ENCODE measurements around the gene ERGIC1. TPM values are rescaled to one million over a fixed set of nuclear protein-coding genes. Genes with fewer than 3 reads are reported as not detected.

The ERGIC1 gene
- polyA plus RNA-seq, 1 experiment = 137 TPM

DNA sequence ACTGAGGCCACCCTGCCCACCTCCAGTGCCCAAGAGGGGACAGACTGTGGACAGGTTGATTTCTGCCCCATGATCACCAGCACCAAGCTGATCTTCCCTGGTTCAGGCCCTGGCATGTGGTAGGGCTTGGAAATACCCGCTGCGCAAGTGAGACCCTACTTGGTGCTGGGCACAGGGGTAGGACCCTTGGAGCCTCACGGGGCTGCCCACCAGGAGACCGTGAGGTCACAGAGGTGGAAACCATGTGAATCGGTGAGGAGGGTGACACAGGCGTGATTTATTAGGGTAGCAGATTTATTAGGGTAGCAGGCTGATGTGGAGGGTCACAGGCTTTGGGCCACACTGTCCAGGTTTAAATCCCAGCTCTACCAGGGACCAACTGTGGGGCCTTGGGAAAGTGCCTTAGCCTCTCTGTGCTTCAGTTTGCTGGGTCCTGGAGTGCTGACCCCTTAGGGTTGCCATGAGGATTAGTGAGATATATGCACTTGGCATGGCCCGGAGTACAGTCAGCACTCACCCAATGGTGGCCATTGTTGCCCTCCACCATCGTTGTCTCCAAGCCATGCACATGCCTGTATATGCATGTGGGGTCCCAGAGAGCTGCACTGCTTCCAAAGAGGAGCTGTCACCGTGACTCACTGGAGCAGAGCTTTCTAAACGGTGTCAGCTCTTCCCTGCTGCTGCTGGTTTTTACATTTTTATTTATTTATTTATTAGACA is 42.2 kb upstream of the ERGIC1 start:
- ChIA-PET CTCF (no interaction called here), POLR2A (interaction anchor here (2.0 kb wide), 1 partner anchor 20 kb away, joined by 10 read pairs; the partner anchor contains the start of gene DUSP1)
- no peaks in the 10 kb centered on the region for H3K27me3 ChIP-seq (ENCODE audit: control insufficient read depth, insufficient read depth, low read length)
- H3K9me3 ChIP-seq (ENCODE audit: control insufficient read depth, insufficient read depth, low read length) = peaks cover 10% of the 10 kb centered on the region; the same call in 1 of the 2 replicates
- H3K27ac ChIP-seq (ENCODE audit: low read depth, low read length) = no peak overlapping the region
- TF ChIP-seq, protein P1, sequence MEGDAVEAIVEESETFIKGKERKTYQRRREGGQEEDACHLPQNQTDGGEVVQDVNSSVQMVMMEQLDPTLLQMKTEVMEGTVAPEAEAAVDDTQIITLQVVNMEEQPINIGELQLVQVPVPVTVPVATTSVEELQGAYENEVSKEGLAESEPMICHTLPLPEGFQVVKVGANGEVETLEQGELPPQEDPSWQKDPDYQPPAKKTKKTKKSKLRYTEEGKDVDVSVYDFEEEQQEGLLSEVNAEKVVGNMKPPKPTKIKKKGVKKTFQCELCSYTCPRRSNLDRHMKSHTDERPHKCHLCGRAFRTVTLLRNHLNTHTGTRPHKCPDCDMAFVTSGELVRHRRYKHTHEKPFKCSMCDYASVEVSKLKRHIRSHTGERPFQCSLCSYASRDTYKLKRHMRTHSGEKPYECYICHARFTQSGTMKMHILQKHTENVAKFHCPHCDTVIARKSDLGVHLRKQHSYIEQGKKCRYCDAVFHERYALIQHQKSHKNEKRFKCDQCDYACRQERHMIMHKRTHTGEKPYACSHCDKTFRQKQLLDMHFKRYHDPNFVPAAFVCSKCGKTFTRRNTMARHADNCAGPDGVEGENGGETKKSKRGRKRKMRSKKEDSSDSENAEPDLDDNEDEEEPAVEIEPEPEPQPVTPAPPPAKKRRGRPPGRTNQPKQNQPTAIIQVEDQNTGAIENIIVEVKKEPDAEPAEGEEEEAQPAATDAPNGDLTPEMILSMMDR (IDR thresholded peaks at IDR 0.05; ENCODE audit: low read depth, low read length) = no peak
- no peak overlapping the region for H3K4me3 ChIP-seq (ENCODE audit: low read depth, low read length)
- no peak for DNase-seq (ENCODE audit: low read depth, low spot score)

DNA sequence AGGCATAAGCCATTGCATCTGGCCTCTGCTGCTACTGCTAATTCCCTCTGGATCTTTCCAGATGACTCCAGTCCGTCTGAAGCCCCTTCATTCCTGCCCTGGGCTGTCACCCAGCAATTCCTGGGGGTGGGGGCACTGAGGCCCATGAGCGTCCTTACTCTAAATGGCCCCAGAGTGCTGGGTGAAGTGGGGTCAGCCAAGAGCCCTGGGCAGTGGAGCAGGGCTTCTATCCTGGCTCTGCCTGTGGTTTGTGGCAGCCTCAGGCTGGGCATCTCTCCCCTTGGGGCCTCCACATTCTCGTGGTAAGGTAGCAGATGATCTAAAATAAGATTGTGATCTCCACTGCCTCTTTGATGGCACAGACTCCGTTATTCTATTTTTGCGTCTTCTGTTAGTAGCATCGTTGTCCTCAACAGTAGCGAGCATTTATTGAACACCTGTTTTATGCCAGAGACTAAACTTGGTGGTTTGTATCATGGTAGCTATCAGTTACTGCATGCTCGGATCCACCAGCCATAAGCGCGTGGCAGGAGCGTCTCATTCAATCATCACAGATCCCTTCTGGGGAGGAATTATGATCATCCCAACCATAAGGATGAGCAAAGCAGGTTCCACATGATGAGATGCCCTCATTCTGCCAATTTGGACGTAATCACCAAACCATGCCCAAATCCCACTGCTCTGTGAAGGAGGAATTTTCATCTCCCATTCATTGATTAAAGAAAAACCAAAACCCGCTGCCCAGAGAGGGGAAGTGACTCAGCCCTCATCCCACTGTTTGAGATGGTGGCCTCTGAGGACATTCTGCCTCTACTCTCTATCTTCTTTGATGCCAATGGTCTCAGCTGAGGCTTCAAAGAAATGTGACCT is 41.1 kb upstream of the ERGIC1 start:
- no peak overlapping the region for H3K27ac ChIP-seq (ENCODE audit: low read depth, low read length)
- H3K9me3 ChIP-seq (ENCODE audit: control insufficient read depth, insufficient read depth, low read length) = peaks cover 10% of the 10 kb centered on the region; the same call in 1 of the 2 replicates
- no peak for DNase-seq (ENCODE audit: low read depth, low spot score)
- TF ChIP-seq, protein P1 (IDR thresholded peaks at IDR 0.05; ENCODE audit: low read depth, low read length) = no peak
- ChIA-PET CTCF (interaction anchor here (0.6 to 1.6 kb wide), 2 partner anchors 21 to 432 kb away, joined by 4 to 14 read pairs; no protein-coding TSS in a partner anchor), POLR2A (interaction anchor here (2.0 to 3.6 kb wide), 2 partner anchors 21 kb away, joined by 10 to 61 read pairs; partner anchors contain the start of gene DUSP1)
- no peaks in the 10 kb centered on the region for H3K27me3 ChIP-seq (ENCODE audit: control insufficient read depth, insufficient read depth, low read length)
- H3K4me3 ChIP-seq (ENCODE audit: low read depth, low read length) = no peak overlapping the region

DNA sequence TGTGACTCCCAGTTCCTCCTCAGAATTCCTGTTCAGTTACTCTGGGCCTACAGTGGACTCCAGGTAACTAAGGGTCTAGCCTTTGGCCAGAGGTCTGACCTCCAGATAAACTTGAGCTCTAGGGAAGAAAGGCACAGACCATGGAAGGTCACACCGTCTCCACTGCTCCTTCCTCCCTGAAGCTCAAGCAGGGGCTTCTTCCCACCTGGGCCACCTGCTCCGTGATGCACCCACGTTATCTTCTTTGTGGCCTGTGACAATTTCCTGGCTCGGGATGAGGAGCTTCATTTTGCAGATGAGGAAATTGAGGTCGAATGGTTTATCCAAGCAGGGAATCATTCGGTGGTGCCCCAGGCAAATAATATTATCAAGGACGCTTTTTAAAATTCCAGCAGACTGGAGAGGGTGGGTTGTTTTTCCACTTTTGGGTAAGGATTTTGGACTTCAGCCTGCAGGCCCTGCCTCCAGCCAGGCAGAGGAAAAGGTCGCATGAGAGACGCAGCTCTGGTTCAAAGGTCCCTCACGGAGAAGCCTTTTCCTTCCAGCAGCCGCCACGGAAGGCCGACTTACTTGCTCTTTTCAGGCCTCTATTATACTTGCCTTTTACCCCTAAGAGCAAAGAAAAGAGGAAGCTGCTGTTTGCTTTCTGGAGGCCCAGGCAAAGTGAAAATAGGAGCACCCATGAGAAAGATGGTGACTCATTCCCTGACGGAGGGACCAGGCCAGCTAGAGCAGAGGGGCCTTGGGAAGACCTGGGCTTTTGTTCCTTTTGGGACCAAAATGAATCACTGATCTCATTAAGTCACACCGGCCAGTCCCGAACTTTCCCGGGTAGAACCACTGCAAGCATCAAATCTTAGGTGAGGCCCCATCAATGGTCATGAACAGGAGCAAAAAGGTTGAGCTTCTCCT is 40.2 kb upstream of the ERGIC1 start:
- Histone ChIP-seq H3K27ac (ENCODE audit: low read depth, low read length) (peak overlapping the region; percentile 97), H3K4me3 (ENCODE audit: low read depth, low read length) (no peak overlapping the region), H3K27me3 (ENCODE audit: control insufficient read depth, insufficient read depth, low read length) (no peaks in the 10 kb centered on the region), H3K9me3 (ENCODE audit: control insufficient read depth, insufficient read depth, low read length) (peaks cover 10% of the 10 kb centered on the region; the same call in 1 of the 2 replicates)
- ChIA-PET CTCF (interaction anchor here (0.6 to 1.7 kb wide), 3 partner anchors 22 to 431 kb away, joined by 4 to 14 read pairs (median 4); no protein-coding TSS in a partner anchor), POLR2A (interaction anchor here (3.6 kb wide), 1 partner anchor 22 kb away, joined by 61 read pairs; the partner anchor contains the start of gene DUSP1)
- no peak for DNase-seq (ENCODE audit: low read depth, low spot score)
- TF ChIP-seq, protein P1 (IDR thresholded peaks at IDR 0.05; ENCODE audit: low read depth, low read length) = no peak

DNA sequence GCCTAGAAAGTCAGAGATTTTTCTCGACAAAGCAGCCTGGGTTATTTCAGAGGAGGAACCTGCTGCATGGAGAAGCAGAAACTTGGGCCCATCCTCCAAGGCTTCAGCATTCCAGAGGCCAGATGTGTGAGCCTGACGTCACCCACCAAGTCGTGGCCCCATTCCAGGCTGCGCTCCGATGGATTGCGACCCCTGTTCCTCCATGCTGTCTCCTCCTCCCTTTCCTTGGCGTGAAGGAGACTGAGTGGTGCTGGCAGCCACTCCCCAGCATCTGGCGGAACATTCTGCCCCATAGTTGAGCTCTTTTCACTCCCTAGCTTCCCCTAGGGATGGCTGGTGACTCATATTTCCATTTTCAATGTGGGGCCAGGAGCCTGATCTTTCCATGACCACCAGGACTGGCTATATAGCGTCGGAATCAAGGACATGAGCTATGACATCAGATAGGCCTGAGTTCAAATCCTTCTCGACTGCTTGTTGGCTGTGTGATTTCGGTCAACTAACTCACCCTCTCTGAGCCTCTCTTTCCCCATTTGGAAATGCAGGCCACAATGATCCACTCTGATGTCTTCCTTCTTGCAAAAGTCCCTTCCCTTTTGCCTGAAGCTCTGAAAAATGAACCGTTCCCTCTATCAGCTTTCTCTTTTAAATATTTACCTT is 38.6 kb upstream of the ERGIC1 start:
- Histone ChIP-seq H3K4me3 (ENCODE audit: low read depth, low read length) (no peak overlapping the region), H3K9me3 (ENCODE audit: control insufficient read depth, insufficient read depth, low read length) (peaks cover 10% of the 10 kb centered on the region; the same call in 1 of the 2 replicates), H3K27ac (ENCODE audit: low read depth, low read length) (peak overlapping the region; percentile 97), H3K27me3 (ENCODE audit: control insufficient read depth, insufficient read depth, low read length) (no peaks in the 10 kb centered on the region)
- peak; percentile 97 for DNase-seq (ENCODE audit: low read depth, low spot score)
- ChIA-PET CTCF (interaction anchor here (1.3 to 1.7 kb wide), 3 partner anchors 23 to 80 kb away, joined by 3 to 6 read pairs (median 4); no protein-coding TSS in a partner anchor), POLR2A (interaction anchor here (0.7 to 3.6 kb wide), 3 partner anchors 24 to 62 kb away, joined by 4 to 61 read pairs (median 8); partner anchors contain the start of gene DUSP1)
- TF ChIP-seq, protein P1 (IDR thresholded peaks at IDR 0.05; ENCODE audit: low read depth, low read length) = 0 out of 2 replicates have a peak, but pooled peaks have one; percentile 8

All from AG04450 (cell line).